Chondrocyte (in vitro differentiated cells): ENCODE measurements around the gene HES5. TPM values are rescaled to one million over a fixed set of nuclear protein-coding genes. Genes with fewer than 3 reads are reported as not detected.

ENCODE experiments used
- DNase-seq: peaks from one replicate; pipeline ENCODE4 v3.0.0; 2021; ENCODE audit warnings: mixed read lengths, low spot score
- H3K27ac Mint-ChIP-seq: one replicate; pipeline ENCODE4 v1.8.0; 2021; ENCODE audit warnings: mild to moderate bottlenecking, moderate library complexity, mixed read lengths; ENCODE audit not compliant: unreplicated experiment
- H3K27me3 Mint-ChIP-seq: 2 replicates; pipeline ENCODE4 v1.8.0; 2021; ENCODE audit warnings: low read depth, mixed read lengths
- H3K36me3 Mint-ChIP-seq: 2 replicates; pipeline ENCODE4 v1.8.0; 2021; ENCODE audit warnings: low read depth, mixed read lengths
- H3K4me1 Mint-ChIP-seq: 2 replicates; pipeline ENCODE4 v1.8.0; 2021; ENCODE audit warnings: low read depth, mild to moderate bottlenecking, mixed read lengths
- H3K4me3 Mint-ChIP-seq: one replicate; pipeline ENCODE4 v1.8.0; 2021; ENCODE audit warnings: mild to moderate bottlenecking, moderate library complexity, mixed read lengths; ENCODE audit not compliant: unreplicated experiment
- H3K9me3 Mint-ChIP-seq: 2 replicates; pipeline ENCODE4 v1.8.0; 2021; ENCODE audit warnings: low read depth, mixed read lengths
- total RNA-seq: library from RNA; stranded (reverse); gene quantifications from 3 replicates; pipeline ENCODE4 v1.2.1, GENCODE V29; 2021
- TF ChIP-seq, protein P1 (sequence below): fragments of 200-600 bp; sonication (generic); IDR thresholded peaks from 2 replicates; pipeline ENCODE4 v1.5.0; 2021; ENCODE audit warnings: antibody characterized with exemption, mild to moderate bottlenecking, moderate library complexity

The HES5 gene
- total RNA-seq, 1 donor from 2014 or later = not detected

DNA sequence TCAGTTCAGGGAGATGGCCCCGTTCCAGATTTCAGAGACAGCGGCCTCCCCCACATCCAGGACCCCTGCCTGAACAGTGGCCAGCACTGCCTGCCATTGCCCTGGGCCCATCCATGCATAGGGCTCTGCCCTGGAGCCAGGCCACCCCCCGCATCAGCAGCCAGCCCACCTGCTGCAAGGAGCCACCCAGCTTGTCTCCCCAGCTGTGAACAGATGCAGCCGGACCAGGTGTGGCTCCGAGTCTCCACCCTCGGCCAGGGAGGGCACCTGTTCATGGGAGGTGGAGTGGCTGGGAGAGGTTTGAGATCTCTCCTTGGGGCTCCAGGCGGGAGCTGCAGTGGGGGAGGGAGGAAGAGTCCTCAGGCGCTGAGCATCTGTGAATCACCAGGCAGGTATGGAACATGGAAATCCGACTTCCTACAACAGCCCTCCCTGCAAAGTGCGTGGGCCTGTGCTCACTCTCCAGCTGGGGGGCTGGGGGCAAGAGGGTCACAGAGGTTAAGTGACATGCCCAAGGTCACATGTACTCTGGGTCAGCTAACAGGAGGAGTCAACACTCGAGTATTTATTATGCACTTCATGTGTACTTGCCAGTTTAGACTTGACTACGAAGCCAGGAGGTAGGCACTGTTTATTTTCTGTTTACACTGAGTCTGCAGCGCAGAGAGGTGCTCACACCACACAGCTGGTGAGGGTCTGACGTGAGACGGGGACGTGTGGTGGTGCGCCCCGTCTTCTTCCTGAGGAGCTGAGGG lies 4.8 kb upstream of the HES5 start:
- no peak overlapping the region for H3K4me3 Mint-ChIP-seq
- H3K27ac Mint-ChIP-seq = no peak overlapping the region
- TF ChIP-seq, protein P1, sequence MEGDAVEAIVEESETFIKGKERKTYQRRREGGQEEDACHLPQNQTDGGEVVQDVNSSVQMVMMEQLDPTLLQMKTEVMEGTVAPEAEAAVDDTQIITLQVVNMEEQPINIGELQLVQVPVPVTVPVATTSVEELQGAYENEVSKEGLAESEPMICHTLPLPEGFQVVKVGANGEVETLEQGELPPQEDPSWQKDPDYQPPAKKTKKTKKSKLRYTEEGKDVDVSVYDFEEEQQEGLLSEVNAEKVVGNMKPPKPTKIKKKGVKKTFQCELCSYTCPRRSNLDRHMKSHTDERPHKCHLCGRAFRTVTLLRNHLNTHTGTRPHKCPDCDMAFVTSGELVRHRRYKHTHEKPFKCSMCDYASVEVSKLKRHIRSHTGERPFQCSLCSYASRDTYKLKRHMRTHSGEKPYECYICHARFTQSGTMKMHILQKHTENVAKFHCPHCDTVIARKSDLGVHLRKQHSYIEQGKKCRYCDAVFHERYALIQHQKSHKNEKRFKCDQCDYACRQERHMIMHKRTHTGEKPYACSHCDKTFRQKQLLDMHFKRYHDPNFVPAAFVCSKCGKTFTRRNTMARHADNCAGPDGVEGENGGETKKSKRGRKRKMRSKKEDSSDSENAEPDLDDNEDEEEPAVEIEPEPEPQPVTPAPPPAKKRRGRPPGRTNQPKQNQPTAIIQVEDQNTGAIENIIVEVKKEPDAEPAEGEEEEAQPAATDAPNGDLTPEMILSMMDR = no peak
- peaks cover 8% of the 10 kb centered on the region for H3K27me3 Mint-ChIP-seq
- H3K36me3 Mint-ChIP-seq = no peaks in the 10 kb centered on the region
- no peak for DNase-seq
- H3K4me1 Mint-ChIP-seq = peaks cover 17% of the 10 kb centered on the region
- H3K9me3 Mint-ChIP-seq = no peaks in the 10 kb centered on the region

DNA sequence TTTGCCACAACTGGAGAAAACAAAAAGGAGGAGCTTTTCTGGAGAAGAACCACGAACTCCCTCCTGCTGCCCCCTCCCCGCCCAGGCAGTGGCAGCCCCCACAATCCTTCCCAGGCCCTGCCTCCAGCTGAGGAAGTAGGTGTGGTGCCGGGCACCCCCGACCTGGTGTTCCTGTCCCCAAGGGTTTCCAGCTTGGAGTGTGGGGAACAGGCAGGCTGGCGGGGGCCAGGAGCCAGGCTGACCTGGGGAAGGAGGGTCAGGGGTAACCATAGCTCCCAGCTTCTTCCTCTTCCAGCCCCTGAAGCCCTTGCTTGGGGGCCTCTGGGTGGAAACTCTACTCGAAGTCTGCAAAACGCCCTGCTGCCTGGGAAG lies 4.2 kb upstream of the HES5 start:
- TF ChIP-seq, protein P1 = no peak
- DNase-seq = no peak
- Mint-ChIP-seq H3K27ac (no peak overlapping the region), H3K9me3 (no peaks in the 10 kb centered on the region), H3K36me3 (no peaks in the 10 kb centered on the region), H3K4me3 (no peak overlapping the region), H3K4me1 (peaks cover 17% of the 10 kb centered on the region), H3K27me3 (peaks cover 8% of the 10 kb centered on the region)

DNA sequence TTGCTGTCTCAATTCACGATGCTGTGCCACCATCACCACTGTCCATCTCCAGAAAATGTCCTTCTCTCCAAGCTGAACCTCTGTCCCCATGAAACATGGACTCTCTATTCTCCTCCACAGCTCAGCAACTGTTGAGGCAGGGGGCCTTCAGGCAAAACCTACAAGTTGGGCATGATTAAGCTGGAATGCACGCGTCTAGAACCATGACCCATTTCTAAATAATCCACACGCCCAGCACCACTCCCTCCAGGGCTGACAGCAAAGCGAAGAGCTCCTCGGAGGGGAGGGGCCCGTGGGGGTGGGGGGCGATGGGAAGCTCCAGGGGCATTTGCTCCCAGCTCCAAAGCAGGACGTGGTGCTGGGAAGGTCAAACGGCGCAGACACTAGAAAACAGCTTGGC lies 3.3 kb upstream of the HES5 start:
- no peaks in the 10 kb centered on the region for H3K36me3 Mint-ChIP-seq
- no peak overlapping the region for H3K4me3 Mint-ChIP-seq
- H3K27me3 Mint-ChIP-seq = peaks cover 8% of the 10 kb centered on the region
- H3K9me3 Mint-ChIP-seq = no peaks in the 10 kb centered on the region
- no peak for DNase-seq
- no peak overlapping the region for H3K27ac Mint-ChIP-seq
- TF ChIP-seq, protein P1 = no peak
- H3K4me1 Mint-ChIP-seq = peaks cover 24% of the 10 kb centered on the region

DNA sequence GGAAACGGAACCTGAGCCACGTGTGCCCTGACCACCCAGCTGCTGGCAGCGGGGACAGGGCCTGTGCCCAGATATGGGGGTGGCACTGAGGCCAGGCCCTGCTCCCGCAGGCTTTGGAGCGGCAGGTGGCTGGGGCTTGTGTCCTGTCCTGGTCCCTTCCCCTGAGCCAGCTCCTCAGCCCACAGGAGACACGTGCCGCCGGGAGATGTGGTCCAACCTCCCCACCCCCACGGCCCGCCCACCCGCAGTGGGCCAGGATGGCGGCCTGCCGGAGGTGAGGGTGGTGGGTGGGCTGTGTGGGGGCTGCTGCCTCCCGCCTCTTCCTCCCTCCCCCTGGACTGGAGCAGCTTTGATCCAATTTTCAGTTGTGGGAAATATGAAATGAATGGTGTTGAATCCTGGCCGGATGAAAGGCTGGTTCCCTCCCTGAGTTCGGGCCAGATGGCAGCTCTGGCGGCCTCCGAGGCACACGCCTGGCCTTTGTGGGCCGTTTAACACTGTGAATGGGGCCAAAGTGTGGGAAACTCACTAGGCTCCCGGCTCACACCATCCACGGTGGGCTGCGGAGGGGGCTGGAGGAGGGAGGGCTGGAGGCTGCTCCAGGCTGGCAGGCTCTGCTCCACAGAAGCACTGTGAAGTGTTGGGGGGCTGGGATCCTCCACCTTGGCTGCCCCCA lies 2.6 kb upstream of the HES5 start:
- Mint-ChIP-seq H3K36me3 (no peaks in the 10 kb centered on the region), H3K27ac (no peak overlapping the region), H3K4me1 (peaks cover 26% of the 10 kb centered on the region), H3K27me3 (peaks cover 8% of the 10 kb centered on the region), H3K9me3 (no peaks in the 10 kb centered on the region), H3K4me3 (no peak overlapping the region)
- TF ChIP-seq, protein P1 = no peak
- no peak for DNase-seq

DNA sequence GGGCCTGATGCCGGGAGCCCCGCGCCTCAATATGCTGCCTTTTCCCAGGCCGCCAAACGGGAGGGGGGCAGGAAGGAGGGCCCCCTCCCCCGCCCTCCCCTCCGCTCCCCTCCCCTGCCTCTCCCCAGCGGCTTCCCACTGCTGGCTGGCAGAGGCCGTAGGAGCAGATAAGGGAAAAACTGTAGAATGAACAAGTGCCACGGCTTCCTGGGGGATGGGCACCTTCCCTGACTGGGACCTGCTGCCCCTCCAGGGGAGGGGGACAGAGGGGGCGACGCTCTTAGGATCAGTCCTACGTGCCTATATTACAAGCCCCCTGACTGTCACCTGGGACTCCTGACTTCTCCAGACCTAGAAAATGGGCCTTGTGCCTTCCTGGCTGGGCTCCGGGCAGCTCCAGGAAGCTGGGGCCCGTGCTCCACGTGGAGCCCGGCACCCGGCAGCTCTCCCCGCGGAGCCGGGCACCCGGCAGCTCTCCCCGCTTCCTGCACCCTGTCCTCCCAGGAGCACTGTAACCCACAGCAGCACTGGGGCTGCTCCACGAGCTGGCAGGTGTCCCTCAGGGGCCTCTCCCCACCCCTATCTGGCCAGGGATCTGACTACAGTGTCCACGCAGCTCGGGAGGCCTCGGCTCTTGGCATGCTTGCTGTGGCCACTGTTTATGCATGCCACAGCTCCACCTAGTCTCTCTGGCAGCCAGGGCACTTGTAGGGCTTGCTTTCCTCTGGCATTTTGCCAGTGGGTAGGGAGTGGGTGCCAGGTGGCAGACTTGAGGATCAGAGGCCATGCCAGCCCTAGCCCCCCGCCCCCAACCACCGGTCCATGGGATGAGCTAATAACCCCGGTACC lies 674 bp upstream of the HES5 start:
- Mint-ChIP-seq H3K9me3 (no peaks in the 10 kb centered on the region), H3K27me3 (peaks cover 4% of the 10 kb centered on the region), H3K4me1 (peaks cover 36% of the 10 kb centered on the region), H3K36me3 (no peaks in the 10 kb centered on the region), H3K4me3 (no peak overlapping the region), H3K27ac (no peak overlapping the region)
- TF ChIP-seq, protein P1 = no peak
- no peak for DNase-seq
